Glomerular endothelial cell (primary cell): ENCODE measurements around the gene ZSWIM7. TPM values are rescaled to one million over a fixed set of nuclear protein-coding genes. Genes with fewer than 3 reads are reported as not detected.

Experiments
- DNase-seq: peaks from one replicate; pipeline ENCODE4 v3.0.0-alpha.2; 2011; ENCODE audit warnings: low read depth, low spot score; ENCODE audit errors: extremely low read depth
- total RNA-seq: library from RNA; depleted of rRNA; stranded (reverse); fragments of >200 nt; gene quantifications from 2 replicates; pipeline ENCODE4 v1.2.3, GENCODE V29; 2015

The ZSWIM7 gene
- total RNA-seq, 1 donor from 2014 or later, result 24.3 TPM

- no peak for DNase-seq
Measured at GRCh38 chr17:15935891-15936290, 63.6 kb downstream of the ZSWIM7 start.

- DNase-seq, result no peak
Measured at GRCh38 chr17:15934866-15935265, 64.6 kb downstream of the ZSWIM7 start.

- no peak for DNase-seq
Measured at GRCh38 chr17:15931394-15931793, 68.1 kb downstream of the ZSWIM7 start.

- no peak for DNase-seq
Measured at GRCh38 chr17:15930426-15930825, 69.1 kb downstream of the ZSWIM7 start.

GRCh38 chr17:15929941-15930340, 69.6 kb downstream of the ZSWIM7 start:
- no peak for DNase-seq

GRCh38 chr17:15928286-15928785, 71.2 kb downstream of the ZSWIM7 start:
- no peak for DNase-seq

Other genes with a start within 250 kb of the ZSWIM7 start
- gene ADORA2B, start 54.6 kb downstream of the ZSWIM7 start, total RNA-seq, result 10.7 and 17.0 TPM in 2 replicates
- gene TTC19, start 120 bp upstream of the ZSWIM7 start, total RNA-seq, result 46.4 and 61.1 TPM in 2 replicates
- gene NCOR1, start 215.8 kb upstream of the ZSWIM7 start, total RNA-seq, result 72.0 and 107 TPM in 2 replicates
- gene PIGL, start 217.5 kb upstream of the ZSWIM7 start, total RNA-seq, result 18.9 and 35.4 TPM in 2 replicates